HL-60/S4 treated with phorbol 12-myristate 13-acetate at 8.2 ng/mL for 4 days and 3 days (cell line): ENCODE data around the gene L3MBTL1.

ENCODE experiments used
- in situ Hi-C: fragments of 300-500 bp; cut with MboI; formaldehyde crosslinking; loops from 2 replicates; pipeline ENCODE4 v1.15.0; 2022; ENCODE audit warnings: low sequenced_read_pairs

The L3MBTL1 gene

DNA sequence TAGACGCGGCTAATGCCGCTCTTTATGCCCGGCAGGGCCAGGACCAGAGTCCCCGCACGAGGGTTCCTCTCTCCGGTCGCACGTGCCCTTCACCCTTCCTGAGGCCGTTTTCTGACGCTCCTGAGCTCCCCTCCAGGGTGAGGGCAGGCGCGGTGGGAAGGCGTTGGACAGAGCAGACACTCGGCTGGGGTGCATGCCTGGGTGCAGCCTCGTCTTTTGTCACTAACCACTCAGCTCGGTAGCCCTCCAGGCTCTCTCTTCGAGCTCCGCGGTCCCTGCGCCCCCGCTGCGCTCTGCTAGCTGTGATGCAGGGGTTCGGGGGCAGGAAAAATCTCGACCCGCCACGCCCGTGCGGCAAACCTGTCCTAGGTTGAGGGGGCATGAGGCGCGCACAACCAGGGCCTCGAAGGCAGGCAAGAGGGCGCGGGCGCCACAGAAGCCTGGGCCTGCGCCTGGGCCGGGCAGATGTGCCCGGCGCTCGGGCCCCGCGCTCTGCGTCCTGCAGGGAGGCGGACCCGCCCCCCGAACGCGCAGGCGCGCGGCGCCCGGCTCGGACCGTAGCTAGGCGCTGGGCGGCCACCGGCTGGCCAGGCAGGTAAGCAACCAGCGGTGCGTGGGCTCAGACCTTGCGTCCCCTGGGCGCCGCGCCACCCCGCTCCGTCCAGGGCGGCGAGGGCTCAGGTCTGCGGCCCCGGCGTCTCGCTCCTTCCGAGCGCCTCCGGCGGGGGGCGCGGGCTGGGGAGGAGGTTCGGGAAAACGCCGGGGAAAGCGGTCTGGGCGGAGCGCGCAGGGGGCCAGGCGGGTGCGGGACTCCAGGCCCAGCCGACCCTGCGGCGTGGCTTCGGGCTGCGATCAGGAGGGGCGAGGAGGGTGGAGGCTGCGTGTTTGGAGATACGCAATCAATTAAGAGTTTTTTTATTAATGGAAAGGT, at the start of gene L3MBTL1:
Gene L3MBTL1 (plus strand): TSS at position 548 of the 931 bp plus-strand sequence. CDS start 5,807 bp downstream, outside the sequence.
- in situ Hi-C loops: no loop called here

DNA sequence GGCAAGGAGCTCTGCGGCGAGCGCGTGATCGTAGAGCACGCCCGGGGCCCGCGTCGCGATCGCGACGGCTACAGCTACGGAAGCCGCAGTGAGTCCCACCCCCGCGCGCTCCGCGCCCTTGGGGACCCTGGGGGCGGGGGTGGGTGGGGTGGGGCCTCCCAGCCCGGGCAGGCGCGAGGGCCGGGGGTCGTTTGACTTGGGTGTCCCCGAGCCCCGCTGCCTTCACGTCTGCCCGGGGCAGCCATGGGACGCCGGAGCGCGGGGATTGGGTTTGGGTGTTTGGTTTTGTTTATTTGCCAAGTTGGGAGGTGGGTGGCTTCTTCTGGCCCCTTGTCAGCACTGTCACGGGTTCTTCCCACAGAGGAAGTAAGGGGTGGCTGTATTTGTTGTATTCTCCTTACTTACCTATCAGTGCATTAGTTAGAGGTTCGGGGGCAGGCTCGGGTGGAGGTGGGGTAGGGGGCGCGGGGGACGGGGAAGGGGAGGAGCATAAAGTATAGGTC, 49.0 kb upstream of the L3MBTL1 start:
- in situ Hi-C loops: loop anchor here (10.0 kb wide), 1 partner anchor 636 kb away; no protein-coding TSS in a partner anchor

DNA sequence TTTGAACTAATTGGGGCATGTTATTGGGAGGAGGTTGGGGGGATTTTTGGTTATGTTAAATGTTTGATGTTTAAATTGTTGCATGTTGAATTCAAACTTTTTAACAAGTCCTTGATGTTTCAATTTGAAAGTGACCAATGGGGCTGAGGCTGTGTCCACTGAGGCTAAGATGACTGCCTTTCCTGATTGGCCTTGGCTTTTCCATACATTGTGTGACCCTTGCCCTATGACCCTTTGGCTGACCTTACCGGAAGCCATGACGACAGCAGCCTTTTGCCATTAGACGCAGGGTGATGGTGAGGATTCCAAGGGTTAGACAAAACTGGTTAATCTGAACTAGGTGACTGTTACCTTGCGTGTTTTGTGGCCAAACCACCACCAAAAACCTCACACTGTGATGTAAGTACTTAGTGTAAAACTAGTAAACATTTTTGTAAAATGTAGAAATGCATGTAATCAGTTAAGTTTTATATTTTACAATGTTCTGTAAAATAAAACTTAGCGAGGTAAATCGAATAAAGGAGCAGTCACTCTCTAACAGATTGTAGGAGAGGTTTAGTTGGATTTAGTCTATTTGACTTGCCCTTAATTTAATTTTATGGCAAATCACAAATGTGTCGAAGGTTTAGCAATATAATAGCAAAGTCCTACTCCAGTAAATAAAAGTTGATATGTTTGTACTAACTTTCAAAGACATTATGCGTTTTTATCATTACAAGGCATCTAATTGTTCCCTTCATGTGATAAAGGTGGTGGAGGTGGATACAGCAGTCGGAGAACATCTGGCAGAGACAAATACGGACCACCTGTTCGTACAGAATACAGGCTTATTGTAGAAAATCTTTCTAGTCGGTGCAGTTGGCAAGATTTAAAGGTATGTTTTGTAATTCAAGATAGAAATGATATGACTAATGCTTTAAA, 48.2 kb upstream of the L3MBTL1 start:
- in situ Hi-C loops: loop anchor here (10.0 kb wide), 1 partner anchor 636 kb away; no protein-coding TSS in a partner anchor

DNA sequence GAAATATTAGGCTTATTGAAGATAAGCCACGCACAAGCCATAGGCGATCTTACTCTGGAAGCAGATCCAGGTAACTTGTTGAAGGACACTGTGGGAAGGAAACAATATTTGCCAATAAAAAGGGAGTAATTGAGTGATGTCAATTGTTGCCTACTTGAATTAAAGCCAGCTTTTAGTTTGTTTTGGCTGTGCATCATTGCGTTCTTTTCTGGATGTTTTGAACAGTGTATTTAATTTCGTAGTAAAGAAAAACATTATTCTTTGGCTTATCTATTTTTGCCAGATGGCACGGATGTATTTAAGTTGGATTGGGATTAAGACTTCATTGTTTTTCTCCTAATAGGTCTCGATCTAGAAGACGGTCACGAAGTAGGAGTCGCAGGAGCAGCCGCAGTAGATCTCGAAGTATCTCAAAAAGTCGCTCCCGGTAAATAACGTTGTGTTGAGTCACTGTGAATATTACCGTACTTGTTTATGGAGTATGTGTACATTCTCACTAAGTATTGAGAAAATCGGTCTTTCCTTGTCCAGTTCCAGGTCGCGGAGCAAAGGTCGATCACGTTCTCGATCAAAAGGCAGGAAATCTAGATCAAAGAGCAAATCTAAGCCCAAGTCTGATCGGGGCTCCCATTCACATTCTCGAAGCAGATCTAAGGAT, 47.2 kb upstream of the L3MBTL1 start:
- in situ Hi-C loops: no loop called here

DNA sequence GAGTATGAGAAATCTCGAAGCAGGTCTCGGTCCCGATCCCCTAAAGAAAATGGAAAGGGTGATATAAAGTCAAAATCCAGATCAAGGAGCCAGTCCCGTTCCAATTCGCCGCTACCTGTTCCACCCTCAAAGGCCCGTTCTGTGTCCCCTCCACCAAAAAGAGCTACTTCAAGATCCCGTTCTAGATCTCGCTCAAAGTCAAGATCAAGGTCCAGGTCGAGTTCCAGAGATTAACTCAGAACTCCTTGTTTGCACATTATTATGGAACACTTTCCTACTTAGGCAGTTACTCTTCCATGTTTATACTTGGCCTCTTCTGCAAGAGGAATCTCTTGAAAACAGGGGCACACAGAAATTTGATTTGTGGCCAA, 46.7 kb upstream of the L3MBTL1 start:
- in situ Hi-C loops: no loop called here

DNA sequence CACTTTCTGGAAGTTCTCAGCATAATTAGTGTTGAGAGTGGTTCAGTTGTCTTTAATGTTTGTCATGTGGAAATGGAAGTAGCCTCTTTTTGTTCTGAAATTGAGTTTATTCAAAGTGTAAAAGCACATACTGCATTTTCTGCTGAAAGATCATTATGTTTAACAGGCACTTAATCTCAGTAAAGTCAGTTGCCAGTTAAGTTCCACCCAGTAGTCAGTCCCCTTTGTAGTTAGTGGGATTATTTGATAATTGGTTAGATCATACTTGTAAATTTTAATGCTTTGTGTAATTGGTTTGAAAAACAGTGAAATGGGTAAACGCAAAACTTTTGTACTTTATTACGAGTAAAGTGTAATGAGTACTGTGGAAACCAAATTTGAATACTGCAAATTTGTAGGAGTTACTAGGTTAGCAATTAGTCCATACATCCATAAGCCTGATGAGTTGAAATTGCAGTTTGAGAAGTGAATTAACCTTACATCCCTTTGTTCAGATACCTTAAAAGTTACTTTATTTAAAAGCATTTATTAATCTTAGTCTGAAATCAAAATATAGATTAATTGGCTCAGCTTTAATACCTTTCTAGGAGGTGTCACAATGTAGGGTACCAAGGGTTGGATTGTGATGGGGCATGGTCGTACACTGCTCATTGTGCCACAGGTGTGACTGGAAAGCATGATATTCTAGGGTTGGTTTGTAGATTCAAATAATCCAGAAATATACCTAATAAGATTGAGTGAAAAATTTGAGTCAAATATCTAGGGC, 45.4 kb upstream of the L3MBTL1 start:
- in situ Hi-C loops: no loop called here

DNA sequence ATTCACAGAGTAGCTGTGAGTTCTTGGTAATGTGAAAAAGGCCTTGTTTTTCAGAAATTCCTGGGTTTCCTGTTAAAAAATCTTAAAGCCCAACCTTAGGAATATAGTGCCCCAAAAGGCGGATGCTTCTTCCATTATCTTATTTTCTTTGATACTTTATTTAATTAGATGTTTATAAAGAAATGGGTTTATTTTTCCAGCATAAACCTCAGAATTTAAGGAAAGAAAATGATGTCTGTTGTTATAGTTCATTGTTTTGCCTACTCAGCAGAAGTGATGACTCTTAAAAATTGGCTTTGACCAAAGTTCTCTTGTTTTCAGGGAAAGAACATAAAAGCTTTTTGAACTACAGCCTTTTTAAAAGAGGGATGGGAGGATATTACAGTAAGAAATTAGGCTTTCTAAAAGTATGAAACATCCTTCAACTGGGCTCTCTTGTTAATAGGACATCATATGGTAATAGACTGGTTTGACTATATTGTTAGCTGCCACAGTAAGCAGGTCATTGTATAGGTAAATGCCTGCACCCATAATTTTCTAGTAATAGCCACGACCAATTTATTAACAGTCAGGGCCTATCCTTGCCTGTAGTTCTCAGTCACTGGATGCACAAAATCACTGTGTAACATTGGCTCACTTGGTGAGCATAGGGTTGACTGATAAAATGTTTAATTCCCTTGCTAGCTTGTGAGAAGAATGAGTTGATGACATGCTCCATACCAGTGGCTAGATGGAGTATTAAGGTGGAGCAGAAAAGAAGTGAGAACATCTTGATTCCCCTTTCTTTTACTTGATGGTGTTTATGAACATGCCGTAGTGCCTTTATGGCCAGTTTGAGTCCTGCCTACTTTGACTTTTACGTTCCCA, 44.6 kb upstream of the L3MBTL1 start:
- in situ Hi-C loops: no loop called here

DNA sequence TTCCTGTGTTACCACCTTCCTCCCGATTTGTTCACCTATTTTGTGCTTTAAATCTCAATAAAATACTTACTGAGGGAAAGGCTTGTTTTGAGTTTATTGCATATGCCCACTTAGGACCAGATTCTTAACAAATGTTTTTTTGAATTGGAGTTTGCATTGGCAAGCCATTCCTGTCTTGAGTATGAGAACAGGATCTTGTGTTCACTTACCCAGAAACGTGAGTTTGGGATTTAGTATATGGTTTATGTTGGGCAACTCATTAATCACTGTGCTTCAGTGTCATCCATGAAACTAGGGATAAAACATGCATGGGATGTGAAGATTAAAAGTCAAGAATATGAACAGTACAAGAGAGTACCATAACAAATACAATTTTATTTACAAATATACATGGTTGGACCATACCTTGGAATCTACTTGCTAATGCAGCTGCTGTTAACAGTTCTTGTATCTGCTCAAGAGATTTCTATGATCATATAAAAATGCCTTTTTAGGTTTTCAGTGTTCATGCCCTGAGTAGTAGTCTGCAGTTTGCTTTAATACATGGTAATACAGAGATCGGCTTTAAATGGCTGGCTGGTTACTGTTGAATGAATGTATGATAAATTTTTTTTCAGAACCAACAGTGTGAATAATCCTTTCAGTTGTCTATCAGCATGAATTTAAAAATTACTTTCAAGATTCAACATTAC, 43.8 kb upstream of the L3MBTL1 start:
- in situ Hi-C loops: no loop called here

DNA sequence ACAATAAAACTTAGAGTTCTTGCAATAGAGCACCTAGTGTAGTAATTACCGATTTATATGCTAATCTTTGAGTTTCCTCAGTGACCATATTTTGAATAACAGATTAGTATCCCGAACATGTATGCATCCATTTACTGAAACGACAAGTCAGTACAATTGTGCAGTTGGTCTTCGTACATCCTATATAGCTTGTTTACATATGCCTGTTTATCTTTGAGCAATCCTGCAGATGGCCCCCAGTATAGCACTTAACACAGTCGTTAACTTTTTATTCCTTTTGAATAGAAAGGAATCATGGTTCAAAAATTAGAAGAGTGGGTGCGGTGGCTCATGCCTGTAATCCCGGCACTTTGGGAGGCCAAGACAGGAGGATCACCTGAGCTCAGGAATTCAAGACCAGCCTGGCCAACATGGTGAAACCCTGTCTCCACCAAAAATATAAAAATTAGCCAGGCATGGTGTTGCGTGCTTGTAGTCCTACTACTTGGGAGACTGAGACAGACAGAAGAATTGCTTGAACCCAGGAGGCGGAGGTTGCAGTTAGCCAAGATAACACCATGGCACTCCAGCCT, 43.2 kb upstream of the L3MBTL1 start:
- in situ Hi-C loops: no loop called here

DNA sequence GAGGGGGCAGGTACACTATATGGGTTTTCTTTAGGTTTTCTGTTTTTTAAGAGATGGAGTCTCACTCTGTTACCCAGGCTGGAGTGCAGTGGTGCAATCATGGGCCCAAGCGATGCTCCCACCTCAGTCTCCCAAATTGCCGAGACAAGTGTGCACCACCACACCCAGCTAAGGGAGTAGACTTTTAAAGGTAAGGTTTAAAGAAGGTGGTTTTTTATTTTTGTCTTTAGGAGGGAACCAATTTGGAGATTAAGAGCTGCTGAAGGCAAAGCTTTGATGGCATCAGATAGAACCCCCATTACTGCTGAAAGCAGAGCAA, 41.9 kb upstream of the L3MBTL1 start:
- in situ Hi-C loops: no loop called here

DNA sequence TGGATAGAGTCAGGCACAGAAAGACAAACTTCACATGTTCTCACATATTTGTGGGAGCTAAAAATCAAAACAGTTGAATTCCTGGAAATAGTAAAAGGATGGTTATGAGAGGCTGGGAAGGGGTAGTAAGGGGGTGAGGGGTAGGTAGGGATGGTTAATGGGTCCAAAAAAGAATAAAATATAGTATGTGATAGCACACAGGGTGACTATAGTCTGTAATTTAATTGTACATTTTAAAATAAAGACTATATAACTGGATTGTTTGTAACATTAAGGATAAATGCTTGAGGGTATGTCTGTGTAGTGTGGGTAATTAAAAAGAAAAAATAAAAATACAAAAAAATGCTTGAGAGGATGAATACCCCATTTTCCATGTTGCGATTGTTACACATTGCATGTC, 39.9 kb upstream of the L3MBTL1 start:
- in situ Hi-C loops: no loop called here

DNA sequence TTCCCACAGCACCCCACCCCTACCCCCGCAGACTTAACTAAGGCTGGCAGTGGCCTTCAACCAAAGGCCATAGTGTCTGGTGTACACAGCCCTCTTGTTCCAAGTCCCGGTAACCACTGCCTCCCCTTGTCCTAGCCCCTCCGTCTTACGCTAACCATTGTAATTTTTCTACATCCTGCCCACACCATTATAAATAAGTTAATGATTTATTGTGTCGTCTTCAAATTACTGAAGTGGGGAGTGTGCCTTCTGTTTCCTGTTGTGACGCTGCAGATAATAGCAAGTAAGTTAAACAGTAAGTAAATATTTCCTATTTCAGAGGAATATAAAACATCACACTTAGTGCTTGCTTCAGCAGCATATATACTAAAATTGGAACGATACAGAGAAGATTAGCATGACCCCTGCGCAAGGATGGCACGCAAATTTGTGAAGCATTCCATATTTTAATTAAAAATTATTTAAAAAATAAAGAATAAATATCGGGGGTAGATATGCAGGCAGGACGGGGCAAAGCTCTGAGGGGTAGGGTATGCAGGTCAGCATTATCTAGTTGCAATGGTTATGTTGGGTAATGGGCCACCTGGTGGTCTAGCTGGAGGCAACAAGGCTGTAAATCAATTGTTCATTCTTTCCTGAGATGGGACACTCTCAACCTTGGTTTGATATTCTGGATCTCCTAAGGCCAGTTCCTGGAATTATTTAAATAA, 34.7 kb upstream of the L3MBTL1 start:
- in situ Hi-C loops: no loop called here

DNA sequence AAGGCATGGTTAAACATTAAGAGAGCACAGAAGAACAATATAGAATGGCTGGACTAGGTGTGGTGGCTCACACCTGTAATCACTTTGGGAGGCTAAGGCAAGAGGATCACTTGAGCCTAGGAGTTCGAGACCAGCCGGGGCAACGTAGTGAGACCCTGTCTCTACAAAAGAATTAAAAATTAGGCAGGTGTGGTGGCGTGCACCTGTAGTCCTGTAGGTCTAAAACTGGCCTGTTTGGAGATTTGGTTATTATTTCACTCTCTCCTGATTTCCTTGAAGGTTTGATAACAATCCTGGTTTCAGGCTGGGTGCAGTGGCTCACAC, 34.2 kb upstream of the L3MBTL1 start:
- in situ Hi-C loops: no loop called here

DNA sequence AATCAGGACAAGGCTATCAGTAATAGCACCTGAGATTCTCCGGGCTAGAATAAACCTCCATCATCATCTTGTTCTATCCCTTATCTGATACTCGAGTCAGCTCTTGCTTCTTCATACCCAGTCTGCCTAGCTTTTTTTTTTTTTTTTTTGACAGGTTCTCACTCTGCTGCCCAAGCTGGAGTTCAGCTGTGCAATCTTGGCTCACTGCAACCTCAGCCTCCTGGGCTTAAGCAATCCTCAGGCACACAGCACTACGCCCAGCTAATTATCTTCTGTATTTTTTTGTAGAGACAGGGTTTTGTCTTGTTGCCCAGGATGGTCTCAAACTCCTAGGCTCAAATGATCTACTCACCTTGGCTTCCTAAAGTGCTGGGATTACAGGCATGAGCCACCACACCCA, 30.3 kb upstream of the L3MBTL1 start:
- in situ Hi-C loops: no loop called here

DNA sequence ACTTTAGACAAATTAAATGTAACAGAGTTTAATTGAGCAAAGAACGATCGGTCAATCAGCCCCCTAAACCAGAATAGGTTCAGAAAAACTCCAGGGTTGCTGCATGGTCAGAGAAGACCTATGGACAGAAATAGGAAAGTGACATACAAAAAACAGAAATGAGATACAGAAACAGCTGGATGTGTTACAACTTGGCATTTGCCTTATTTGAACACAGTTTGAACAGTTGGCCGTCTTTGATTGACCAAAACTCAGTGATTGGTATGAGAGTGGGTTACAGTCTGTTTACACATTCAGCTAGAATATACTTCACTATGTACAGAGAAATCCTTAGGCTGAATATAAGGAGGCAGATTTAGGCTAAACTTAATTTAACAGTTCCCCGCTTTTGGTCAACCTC, 29.9 kb upstream of the L3MBTL1 start:
- in situ Hi-C loops: no loop called here

DNA sequence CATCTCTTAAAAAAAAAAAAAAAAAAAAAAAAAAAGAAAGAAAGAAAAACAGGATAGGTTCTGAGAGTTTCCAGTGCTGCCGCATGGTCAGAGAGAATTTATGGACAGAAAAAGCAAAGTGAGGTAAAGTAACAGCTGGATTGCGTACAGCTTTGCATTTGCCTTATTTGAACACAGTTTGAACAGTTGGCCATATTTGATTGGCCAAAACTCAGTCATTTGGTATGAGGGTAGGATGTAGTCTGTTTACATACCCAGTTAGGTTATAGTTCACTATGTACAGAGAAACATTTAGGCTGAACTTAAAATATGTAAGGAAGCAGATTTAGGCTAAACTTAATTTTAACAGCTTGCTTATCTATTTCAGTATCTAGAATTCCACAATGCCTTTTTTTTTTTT, 17.5 kb upstream of the L3MBTL1 start:
- in situ Hi-C loops: no loop called here

DNA sequence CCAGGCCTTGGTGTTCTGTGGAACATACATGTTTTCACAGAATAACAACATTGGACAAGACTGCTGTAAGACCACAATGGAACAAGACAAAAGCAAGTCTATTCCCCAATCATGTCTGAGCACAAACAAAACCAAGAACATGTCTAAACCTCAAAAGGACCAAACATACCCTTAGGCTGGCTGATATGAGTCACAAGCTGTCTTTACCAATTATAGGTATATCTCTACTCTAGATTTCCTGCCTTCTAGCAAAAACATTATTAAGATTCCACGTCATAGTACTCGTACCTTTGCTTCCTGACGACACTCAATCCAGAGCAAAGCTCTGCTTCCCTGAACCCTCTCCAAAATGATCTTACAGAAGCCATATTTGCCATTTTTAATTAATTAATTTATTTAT, 15.4 kb upstream of the L3MBTL1 start:
- in situ Hi-C loops: no loop called here

DNA sequence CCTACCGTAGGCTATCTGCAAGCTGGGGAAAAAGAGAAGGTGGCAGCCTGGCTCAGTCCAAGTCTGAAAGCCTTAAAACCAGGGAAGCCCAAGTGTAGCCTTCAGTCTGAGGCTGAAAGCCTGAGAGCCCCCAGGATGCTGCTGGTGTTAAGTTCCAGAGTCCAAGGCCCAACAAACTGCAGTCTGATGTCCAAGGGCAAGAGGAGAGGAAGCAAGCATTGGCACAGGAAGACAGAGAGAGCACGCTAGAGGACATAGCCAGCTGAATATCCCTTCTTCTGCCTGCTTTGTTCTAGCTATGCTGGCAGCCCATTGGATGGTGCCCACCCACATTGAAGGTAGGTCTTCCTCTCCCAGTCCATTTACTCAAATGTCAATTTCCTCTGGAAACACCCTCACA, 12.1 kb upstream of the L3MBTL1 start:
- in situ Hi-C loops: no loop called here
